GM12878 (cell line): ENCODE data around the gene PM20D2.

Experiments
- FOS ChIP-seq: IDR thresholded peaks from 3 replicates; pipeline ENCODE4 v1.6.1; 2011; ENCODE audit warnings: borderline replicate concordance; ENCODE audit not compliant: insufficient read length; ENCODE audit errors: extremely low read depth
- RAD21 ChIP-seq: IDR thresholded peaks from 2 replicates; pipeline ENCODE4 v1.6.1; 2011; ENCODE audit warnings: mild to moderate bottlenecking, low read depth, low read length, moderate library complexity; ENCODE audit not compliant: insufficient read depth
- SREBF2 ChIP-seq: IDR thresholded peaks from 2 replicates; pipeline ENCODE4 v1.6.1; 2012; ENCODE audit warnings: mild to moderate bottlenecking, low read length
- ZBTB33 ChIP-seq: fragments of 450-650 bp; IDR thresholded peaks from 2 replicates; pipeline ENCODE4 v1.6.1; 2017; ENCODE audit warnings: mild to moderate bottlenecking

GRCh38 chr6:89145956-89146717 is at the start of gene PM20D2:
- TF ChIP-seq SREBF2 (no peak), FOS (no peak), ZBTB33 (no peak), RAD21 (no peak)
